ENCODE measurements around the gene TRIOBP. TPM values are rescaled to one million over a fixed set of nuclear protein-coding genes. Genes with fewer than 3 reads are reported as not detected.

TRIOBP gene
- total and polyA plus RNA-seq, 2 of the 13 experiments (the other 11 are each of a cell fraction or from before 2014, with no cell fraction given) = 6.1 to 15.4 TPM

DNA sequence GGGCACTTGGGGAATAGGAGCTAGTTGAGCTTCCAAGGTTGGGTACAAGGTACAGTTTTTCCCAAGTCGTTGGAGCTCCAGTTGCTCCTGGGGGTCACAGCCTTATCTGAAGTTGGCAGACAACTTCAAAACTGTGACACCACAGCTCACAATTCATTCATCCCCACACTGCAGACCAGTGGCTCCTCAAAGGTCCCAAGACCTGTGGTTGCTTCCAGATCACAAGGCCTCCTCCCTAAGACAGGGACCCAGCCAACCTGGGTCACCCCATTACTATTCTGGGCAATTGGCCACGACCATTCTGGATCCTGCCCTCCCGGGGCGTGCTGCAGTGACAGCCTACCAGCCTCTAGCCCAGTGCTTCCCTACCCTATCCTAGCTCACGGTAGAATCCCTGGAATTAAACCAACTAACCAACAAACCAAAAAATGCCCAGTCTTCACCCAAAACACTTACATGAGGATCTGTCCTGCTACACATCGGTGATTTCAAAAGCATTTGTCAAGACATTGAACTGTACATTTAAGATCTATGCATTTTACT is 39.2 kb upstream of the TRIOBP start (continued):
- TF ChIP-seq ZNF343 (CRISPR knock-in tag; IDR thresholded peaks at IDR 0.05) (0 out of 2 replicates have a peak, but pooled peaks have one; percentile 54), AKAP8 (CRISPR knock-in tag; IDR thresholded peaks at IDR 0.05) (peak; percentile 63; the same call in 1 of the 2 replicates), ZNF781 (CRISPR knock-in tag; IDR thresholded peaks at IDR 0.05; ENCODE audit: borderline replicate concordance, not compliant biosample characterization) (no peak), ZNF274 (CRISPR knock-in tag; IDR thresholded peaks at IDR 0.05) (no peak), HOXA5 (CRISPR knock-in tag; IDR thresholded peaks at IDR 0.05) (0 out of 2 replicates have a peak, but pooled peaks have one; percentile 9), HNF4A (CRISPR knock-in tag; IDR thresholded peaks at IDR 0.05) (peak; percentile 34; the same call in 1 of the 2 replicates), ZNF253 (CRISPR knock-in tag; IDR thresholded peaks at IDR 0.05; ENCODE audit: borderline replicate concordance) (no peak), KDM2A (CRISPR knock-in tag; IDR thresholded peaks at IDR 0.05; ENCODE audit: borderline replicate concordance, low read depth) (peak; percentile 47; the same call in 1 of the 2 replicates), NR2F1 (CRISPR knock-in tag; IDR thresholded peaks at IDR 0.05) (no peak), ZNF605 (CRISPR knock-in tag; IDR thresholded peaks at IDR 0.05) (peak; percentile 34; the same call in 1 of the 2 replicates), TARDBP (CRISPR knock-in tag; IDR thresholded peaks at IDR 0.05) (peak; percentile 39; the same call in 1 of the 2 replicates), NONO (IDR thresholded peaks at IDR 0.05) (no peak), NONO (CRISPR knock-in tag; conservative IDR thresholded peaks at IDR 0.05) (0 out of 2 replicates have a peak, but pooled peaks have one; percentile 32), SOX13 (IDR thresholded peaks at IDR 0.05) (no peak), SOX13 (CRISPR knock-in tag; conservative IDR thresholded peaks at IDR 0.05 in 1 of 2, IDR thresholded peaks at IDR 0.05 in 1 of 2) (no peak), PAX8 (CRISPR knock-in tag; IDR thresholded peaks at IDR 0.05; ENCODE audit: borderline replicate concordance) (no peak), KAT8 (CRISPR knock-in tag; IDR thresholded peaks at IDR 0.05) (no peak), ZNF550 (CRISPR knock-in tag; IDR thresholded peaks at IDR 0.05; ENCODE audit: borderline replicate concordance) (no peak)
- TF ChIP-seq, protein P1, sequence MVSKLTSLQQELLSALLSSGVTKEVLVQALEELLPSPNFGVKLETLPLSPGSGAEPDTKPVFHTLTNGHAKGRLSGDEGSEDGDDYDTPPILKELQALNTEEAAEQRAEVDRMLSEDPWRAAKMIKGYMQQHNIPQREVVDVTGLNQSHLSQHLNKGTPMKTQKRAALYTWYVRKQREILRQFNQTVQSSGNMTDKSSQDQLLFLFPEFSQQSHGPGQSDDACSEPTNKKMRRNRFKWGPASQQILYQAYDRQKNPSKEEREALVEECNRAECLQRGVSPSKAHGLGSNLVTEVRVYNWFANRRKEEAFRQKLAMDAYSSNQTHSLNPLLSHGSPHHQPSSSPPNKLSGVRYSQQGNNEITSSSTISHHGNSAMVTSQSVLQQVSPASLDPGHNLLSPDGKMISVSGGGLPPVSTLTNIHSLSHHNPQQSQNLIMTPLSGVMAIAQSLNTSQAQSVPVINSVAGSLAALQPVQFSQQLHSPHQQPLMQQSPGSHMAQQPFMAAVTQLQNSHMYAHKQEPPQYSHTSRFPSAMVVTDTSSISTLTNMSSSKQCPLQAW (CRISPR knock-in tag; IDR thresholded peaks at IDR 0.05) = 0 out of 2 replicates have a peak, but pooled peaks have one; percentile 16
